GM10266 (cell line): ENCODE measurements around the gene PCDH9.

ENCODE experiments used
- DNase-seq: peaks from one replicate; pipeline ENCODE4 v3.0.0; 2012; ENCODE audit errors: extremely low spot score
- CTCF ChIP-seq: IDR thresholded peaks from 2 replicates; pipeline ENCODE4 v1.5.1; 2012; ENCODE audit warnings: mild to moderate bottlenecking, low read depth; ENCODE audit not compliant: control insufficient read depth, insufficient read depth; ENCODE audit errors: missing control alignments

The PCDH9 gene

DNA sequence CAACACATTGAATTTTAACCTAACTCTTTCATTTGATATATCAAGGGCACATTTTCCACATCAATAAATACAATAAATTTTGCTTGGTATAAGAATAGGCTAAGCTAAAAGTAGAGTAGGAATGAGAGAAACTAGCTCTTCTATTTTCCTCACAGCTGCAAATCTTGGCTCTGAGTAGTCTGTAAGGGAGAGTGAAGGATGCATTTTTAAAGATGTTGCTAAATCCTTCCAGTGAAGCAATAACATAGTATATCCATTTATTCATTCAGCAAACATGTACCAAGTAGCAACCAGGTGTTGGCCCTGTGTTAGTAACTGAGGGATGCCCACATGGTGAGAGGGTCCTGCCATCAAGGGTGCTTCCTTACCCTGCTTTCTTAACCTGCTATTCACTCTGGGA is 799.9 kb downstream of the PCDH9 start:
- TF ChIP-seq CTCF = no peak
- no peak for DNase-seq

- no peak for TF ChIP-seq CTCF
- no peak for DNase-seq
Observed at GRCh38 chr13:66429156-66429555, 801.0 kb downstream of the PCDH9 start.

- DNase-seq = no peak
- TF ChIP-seq CTCF = no peak
Observed at GRCh38 chr13:66427458-66427861, 802.7 kb downstream of the PCDH9 start.

- DNase-seq = no peak
- no peak for TF ChIP-seq CTCF
Observed at GRCh38 chr13:66425741-66426140, 804.4 kb downstream of the PCDH9 start.

- no peak for DNase-seq
- TF ChIP-seq CTCF = no peak
Observed at GRCh38 chr13:66424422-66424821, 805.7 kb downstream of the PCDH9 start.

DNA sequence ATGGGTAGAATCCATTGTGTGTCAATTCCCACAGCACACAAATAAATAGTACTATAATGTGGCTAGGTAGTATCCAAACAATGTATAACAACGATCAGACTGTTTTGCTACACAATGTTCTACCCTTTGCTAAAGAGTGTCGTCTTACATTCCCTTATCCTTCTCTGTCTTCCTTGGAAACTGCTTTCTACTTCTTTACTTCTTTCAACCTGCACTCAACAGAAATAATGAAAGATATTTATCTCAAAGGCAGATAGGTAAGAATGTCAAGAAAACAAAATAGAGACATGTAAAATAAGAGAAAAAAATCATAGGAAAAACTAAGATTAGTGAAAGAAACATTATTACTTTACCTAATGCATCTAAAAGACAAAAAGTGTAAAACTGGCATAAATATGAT is 814.7 kb downstream of the PCDH9 start:
- DNase-seq = no peak

More for the DNA sequence above, 814.7 kb downstream of the PCDH9 start:
- TF ChIP-seq CTCF = no peak
